ENCODE measurements around the gene CENPVL2.
"Not testable (repeated sequence)": the region's sequence is repeated elsewhere in the genome, so short reads cannot be mapped to it uniquely, and the experiment has no call there.

CENPVL2 gene

GRCh38 chrX:51682720-51683062 lies at the start of gene CENPVL2:
CENPVL2 (minus strand) TSS chrX:51682831; CDS start chrX:51682831, 0 bp downstream.
- not testable (repeated sequence) for DNase-seq

GRCh38 chrX:51728202-51728601 lies 45.6 kb upstream of the CENPVL2 start:
- no peak for DNase-seq

GRCh38 chrX:51712943-51713647 lies 30.5 kb upstream of the CENPVL2 start:
- DNase-seq = not testable (repeated sequence)

- not testable (repeated sequence) for DNase-seq
These were observed 27.9 kb upstream of the CENPVL2 start, which contains the start of gene CENPVL1 for GRCh38 chrX:51710277-51711164. CENPVL1 (plus strand) TSS chrX:51710512; CDS start chrX:51710512, 0 bp downstream.

GRCh38 chrX:51697397-51697796 lies 14.8 kb upstream of the CENPVL2 start:
- no peak for DNase-seq

GRCh38 chrX:51694254-51694653 lies 11.6 kb upstream of the CENPVL2 start:
- DNase-seq = no peak

DNA sequence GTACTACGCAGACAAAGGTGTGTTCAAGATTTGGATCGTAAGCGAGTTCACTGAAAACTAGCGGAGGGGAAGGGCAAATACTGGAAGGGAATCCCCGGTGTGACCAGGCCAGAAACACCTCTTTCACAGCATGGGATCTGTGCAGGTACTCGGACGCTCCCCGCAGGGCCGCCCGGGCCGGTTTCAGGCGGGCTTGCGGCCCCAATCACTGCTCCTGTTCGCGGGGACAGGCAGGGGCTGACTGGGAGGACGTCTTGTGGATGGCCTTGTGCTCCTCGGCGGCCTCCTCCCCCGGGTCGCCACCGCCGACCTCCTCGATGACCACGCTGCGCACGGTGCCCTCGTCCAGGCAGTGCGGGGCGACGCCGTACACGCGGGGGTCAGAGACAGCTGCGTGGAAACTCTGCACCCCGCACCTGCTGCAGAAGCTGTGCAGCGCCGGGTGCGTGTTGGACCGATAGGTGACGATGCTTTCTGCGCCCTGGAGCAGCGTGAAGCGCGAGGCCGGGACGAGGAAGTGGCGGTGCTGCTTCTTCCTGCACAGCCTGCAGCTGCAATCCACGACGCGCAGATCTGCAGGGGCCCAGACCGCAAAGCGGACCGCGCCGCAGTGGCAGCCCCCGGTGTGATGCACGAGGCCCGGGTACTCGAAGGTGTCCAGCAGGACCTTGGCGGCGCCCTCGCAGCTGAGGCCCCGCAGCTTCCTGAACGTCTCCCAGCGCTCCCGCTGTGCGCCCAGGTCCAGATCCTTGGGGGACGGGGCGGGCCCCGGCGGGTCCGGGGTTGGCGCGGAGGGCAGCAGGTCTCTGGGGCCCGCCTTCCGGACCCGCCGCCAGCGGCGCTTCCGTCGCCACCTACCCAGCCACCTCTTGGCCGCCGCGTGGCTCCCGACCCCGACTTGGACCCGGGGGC lies 567 bp downstream of the CENPVL2 start:
- not testable (repeated sequence) for DNase-seq

DNA sequence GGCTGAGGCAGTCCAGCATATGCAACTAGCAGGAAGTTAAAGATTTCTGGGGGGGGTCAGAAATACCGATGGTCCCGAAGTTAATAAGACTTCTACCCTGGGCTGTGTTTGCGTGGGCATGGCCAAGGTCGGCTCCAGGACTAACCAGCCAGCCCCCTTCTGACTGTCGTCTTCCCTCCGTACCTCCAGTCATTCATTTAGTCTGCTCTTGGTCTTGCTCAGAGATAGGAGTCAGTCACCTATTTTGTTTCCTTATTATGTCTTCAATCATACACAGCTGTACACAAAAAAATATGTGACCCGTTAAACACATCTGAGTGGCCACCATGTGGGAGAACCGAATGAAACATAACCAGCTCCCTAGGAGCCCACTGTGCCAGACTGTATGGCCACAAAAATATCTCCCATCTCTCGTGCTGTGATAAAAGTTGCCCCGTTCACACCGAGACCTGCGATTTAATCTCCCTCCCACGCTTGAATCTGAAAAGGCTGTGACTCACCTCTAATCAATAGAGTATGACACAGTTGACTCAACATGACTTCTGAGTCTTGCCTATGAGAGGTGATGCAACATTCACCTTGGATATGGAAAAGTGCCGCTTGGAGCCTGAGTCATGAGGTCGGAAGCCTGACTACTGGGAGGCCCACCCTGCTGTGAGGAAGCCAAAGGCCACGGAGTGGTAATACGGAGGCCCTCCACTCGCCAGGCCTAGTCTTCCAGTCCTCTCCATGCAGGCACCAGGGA lies 2.8 kb downstream of the CENPVL2 start:
- DNase-seq = not testable (repeated sequence)

- no peak for DNase-seq
These were observed 16.6 kb downstream of the CENPVL2 start for GRCh38 chrX:51665981-51666380.

GRCh38 chrX:51643377-51643776 lies 39.3 kb downstream of the CENPVL2 start:
- no peak for DNase-seq

- peak; percentile 71 for DNase-seq
These were observed 41.1 kb downstream of the CENPVL2 start for GRCh38 chrX:51641421-51642021.

GRCh38 chrX:51636511-51636910 lies 46.1 kb downstream of the CENPVL2 start:
- not testable (repeated sequence) for DNase-seq
